ENCODE data around the gene LOC128125822.

LOC128125822 gene

GRCh38 chr6:63553900-63554299 lies 18.4 kb upstream of the LOC128125822 start:
- ATAC-seq, result no peak
- no peaks in the 10 kb centered on the region for H3K79me2 ChIP-seq (replicated peaks; ENCODE audit: insufficient read depth)

More at GRCh38 chr6:63553900-63554299, 18.4 kb upstream of the LOC128125822 start:
- no peaks in the 10 kb centered on the region for H3K36me3 Mint-ChIP-seq (ENCODE audit: low read depth)
- no peak overlapping the region for H3K27ac ChIP-seq (ENCODE audit: low read depth)
- no peak overlapping the region for H3K4me3 ChIP-seq
- H3K4me1 Mint-ChIP-seq, result peaks cover 4% of the 10 kb centered on the region; the same call in 1 of the 3 replicates
- no peaks in the 10 kb centered on the region for H3K36me3 ChIP-seq (ENCODE audit: insufficient read depth)
- H3K9me2 ChIP-seq (ENCODE audit: insufficient read depth), result no peaks in the 10 kb centered on the region
- no peak overlapping the region for H2AFZ ChIP-seq
- H4K20me1 ChIP-seq (replicated peaks; ENCODE audit: insufficient read depth), result no peaks in the 10 kb centered on the region
- no peaks in the 10 kb centered on the region; the same call in 1 of the 2 replicates for H3K4me1 ChIP-seq (ENCODE audit: insufficient read depth)
- H3K27me3 Mint-ChIP-seq (ENCODE audit: insufficient read depth, low read depth, poor library complexity), result peaks cover 2% of the 10 kb centered on the region
- TF ChIP-seq ZNF114 (CRISPR knock-in tag; IDR thresholded peaks at IDR 0.05) (no peak), POLR2AphosphoS5 (IDR thresholded peaks at IDR 0.05; ENCODE audit: low read depth) (no peak), CREB1 (CRISPR knock-in tag; IDR thresholded peaks at IDR 0.05; ENCODE audit: low read depth) (no peak), REST (IDR thresholded peaks at IDR 0.05; ENCODE audit: unreplicated experiment) (no peak), NANOG (IDR thresholded peaks at IDR 0.05; ENCODE audit: borderline replicate concordance) (no peak), STAT1 (IDR thresholded peaks at IDR 0.05; ENCODE audit: unreplicated experiment) (no peak), ZNF331 (CRISPR knock-in tag; IDR thresholded peaks at IDR 0.05; ENCODE audit: low read depth) (no peak), EZH2phosphoT487 (IDR thresholded peaks at IDR 0.05; ENCODE audit: unreplicated experiment) (no peak), CTCF (conservative IDR thresholded peaks at IDR 0.05; ENCODE audit: low read depth in 2 of 2) (no peak), EZH2 (IDR thresholded peaks at IDR 0.05; ENCODE audit: low read depth, unreplicated experiment) (no peak), ETS1 (IDR thresholded peaks at IDR 0.05) (no peak)
- no peak overlapping the region for H3K27ac Mint-ChIP-seq
- peaks cover 3% of the 10 kb centered on the region; the same call in 2 of the 3 replicates for H3K9me3 Mint-ChIP-seq
- no peak overlapping the region for H3K4me3 Mint-ChIP-seq
- no peaks in the 10 kb centered on the region for H3K27me3 ChIP-seq (ENCODE audit: insufficient read depth)
- no peak for DNase-seq (ENCODE audit: low spot score)
- no peaks in the 10 kb centered on the region for H3F3A ChIP-seq (replicated peaks; ENCODE audit: low read depth)
- H3K4me2 ChIP-seq, result no peak overlapping the region

Data from GM23338 (cell line).